Thoracic aorta endothelial cell (primary cell): ENCODE data around the gene SPATA31A1. TPM values are rescaled to one million over a fixed set of nuclear protein-coding genes. Genes with fewer than 3 reads are reported as not detected.

Source experiments
- total RNA-seq: library from RNA; depleted of rRNA; stranded (reverse); fragments of >200 nt; gene quantifications from 2 replicates; pipeline ENCODE4 v1.2.3, GENCODE V29; 2012

SPATA31A1 gene
- total RNA-seq: not detected in 2 replicates

DNA sequence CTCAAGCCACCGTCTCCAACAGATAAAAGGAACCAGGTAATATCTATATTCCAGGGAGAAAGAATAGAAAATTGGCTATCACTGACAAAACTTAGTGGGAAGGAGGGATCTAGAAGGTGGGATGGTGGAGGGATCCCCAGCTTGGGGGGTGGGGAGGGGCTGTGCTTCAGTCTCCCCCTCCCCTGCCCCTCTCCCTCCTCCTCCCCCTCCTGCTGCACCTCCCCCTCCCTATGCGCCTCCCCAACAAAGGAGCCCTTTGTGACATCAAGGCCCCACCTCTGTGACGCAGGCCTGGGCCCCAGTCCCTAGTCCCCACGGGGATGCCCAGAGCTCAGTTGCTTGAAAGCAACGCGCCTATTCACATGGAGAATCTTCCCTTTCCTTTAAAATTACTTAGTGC lies at the start of gene SPATA31A1:
Gene SPATA31A1 (plus strand): TSS at position 301 of the 400 bp plus-strand sequence. CDS start 62 bp downstream, at position 363.

Other genes with a start within 250 kb of the SPATA31A1 start
- 52.6 and 90.7 TPM in 2 replicates for gene CNTNAP3, start 67.5 kb upstream of the SPATA31A1 start, total RNA-seq